DOHH2 (cell line): ENCODE measurements around the gene ZNF384.
"Not testable (repeated sequence)": the region's sequence is repeated elsewhere in the genome, so short reads cannot be mapped to it uniquely, and the experiment has no call there.

Source experiments
- H3F3A ChIP-seq: fragments of 200-600 bp; sonication (generic), shearing (Covaris generic); 2 replicates; pipeline ENCODE4 v1.6.0; 2016; ENCODE audit warnings: antibody characterized with exemption, mild to moderate bottlenecking; ENCODE audit not compliant: control insufficient read depth, insufficient read depth
- H3K27ac ChIP-seq: fragments of 200-600 bp; sonication (generic); 2 replicates; pipeline ENCODE4 v1.5.1; 2014; ENCODE audit warnings: low read depth, mild to moderate bottlenecking, low read length, moderate library complexity
- H3K27me3 ChIP-seq: fragments of 200-600 bp; sonication (generic); 2 replicates; pipeline ENCODE4 v1.6.1; 2014; ENCODE audit warnings: mild to moderate bottlenecking, low read length, mixed read lengths; ENCODE audit not compliant: control insufficient read depth
- H3K36me3 ChIP-seq: fragments of 200-600 bp; sonication (generic); 2 replicates; pipeline ENCODE4 v1.6.1; 2014; ENCODE audit warnings: mild to moderate bottlenecking, low read length, moderate library complexity, mixed read lengths; ENCODE audit not compliant: control insufficient read depth
- H3K4me1 ChIP-seq: fragments of 200-600 bp; sonication (generic); 2 replicates; pipeline ENCODE4 v1.6.1; 2014; ENCODE audit warnings: mild to moderate bottlenecking, low read length, mixed read lengths; ENCODE audit not compliant: control insufficient read depth
- H3K4me2 ChIP-seq: fragments of 200-600 bp; sonication (generic); 2 replicates; pipeline ENCODE4 v1.6.0; 2014; ENCODE audit warnings: mild to moderate bottlenecking, low read length, moderate library complexity
- H3K4me3 ChIP-seq: fragments of 200-600 bp; sonication (generic); 2 replicates; pipeline ENCODE4 v1.5.1; 2014; ENCODE audit warnings: mild to moderate bottlenecking, low read length, mixed read lengths
- H3K79me2 ChIP-seq: fragments of 200-600 bp; sonication (generic); 2 replicates; pipeline ENCODE4 v1.6.1; 2014; ENCODE audit warnings: mild to moderate bottlenecking, low read length, mixed read lengths; ENCODE audit not compliant: control insufficient read depth
- H3K9me2 ChIP-seq: fragments of 200-600 bp; sonication (generic); replicated peaks from 2 replicates; pipeline ENCODE4 v1.6.1; 2014; ENCODE audit warnings: mild to moderate bottlenecking, low read length, mixed read lengths; ENCODE audit not compliant: control insufficient read depth
- H3K9me3 ChIP-seq: fragments of 200-600 bp; sonication (generic); 2 replicates; pipeline ENCODE4 v1.6.1; 2014; ENCODE audit warnings: antibody characterized with exemption, low read length, mixed read lengths; ENCODE audit not compliant: control insufficient read depth, insufficient read depth
- H4K20me1 ChIP-seq: fragments of 200-600 bp; sonication (generic); 2 replicates; pipeline ENCODE4 v1.6.0; 2014; ENCODE audit warnings: low read depth, mild to moderate bottlenecking, antibody characterized with exemption, low read length, moderate library complexity; ENCODE audit not compliant: control insufficient read depth, insufficient read depth
- CTCF ChIP-seq: fragments of 200-600 bp; sonication (generic); IDR thresholded peaks from one replicate; pipeline ENCODE4 v1.5.1; 2014; ENCODE audit warnings: antibody characterized with exemption, mild to moderate bottlenecking, low read depth, low read length; ENCODE audit not compliant: poor library complexity, severe bottlenecking
- EZH2phosphoT487 ChIP-seq: fragments of 200-600 bp; sonication (generic); IDR thresholded peaks from 2 replicates; pipeline ENCODE4 v1.6.1; 2017; ENCODE audit warnings: borderline replicate concordance, mild to moderate bottlenecking, antibody characterized with exemption, low read length, moderate library complexity, mixed read lengths

ZNF384 gene

GRCh38 chr12:6722863-6723262 lies 33.7 kb upstream of the ZNF384 start:
- Histone ChIP-seq H3K79me2 (peaks cover 14% of the 10 kb centered on the region), H3K4me3 (peak overlapping the region; percentile 84), H3K4me2 (peak overlapping the region; percentile 70), H3K9me2 (no peaks in the 10 kb centered on the region), H3K27ac (no peak overlapping the region), H3K4me1 (peaks cover 39% of the 10 kb centered on the region), H3K9me3 (no peaks in the 10 kb centered on the region), H3K27me3 (no peaks in the 10 kb centered on the region), H3F3A (peaks cover 8% of the 10 kb centered on the region; the same call in 1 of the 2 replicates), H3K36me3 (peaks cover 2% of the 10 kb centered on the region; the same call in 1 of the 2 replicates), H4K20me1 (no peaks in the 10 kb centered on the region)
- TF ChIP-seq CTCF (no peak), EZH2phosphoT487 (no peak)

- no peak overlapping the region for H3K27ac ChIP-seq
- no peak overlapping the region for H3K4me3 ChIP-seq
- H3K4me1 ChIP-seq, result peaks cover 13% of the 10 kb centered on the region
- no peaks in the 10 kb centered on the region for H3K27me3 ChIP-seq
- H4K20me1 ChIP-seq, result no peaks in the 10 kb centered on the region
- no peaks in the 10 kb centered on the region for H3K9me3 ChIP-seq
- no peaks in the 10 kb centered on the region for H3K9me2 ChIP-seq
- H3K4me2 ChIP-seq, result no peak overlapping the region
- no peak for TF ChIP-seq EZH2phosphoT487
- no peak for TF ChIP-seq CTCF
- 0 out of 2 replicates have a peak, but pooled peaks cover 6% of the 10 kb centered on the region for H3F3A ChIP-seq
- H3K36me3 ChIP-seq, result no peaks in the 10 kb centered on the region
- H3K79me2 ChIP-seq, result no peaks in the 10 kb centered on the region
These were observed 27.8 kb upstream of the ZNF384 start for GRCh38 chr12:6716874-6717437.

- H3K9me3 ChIP-seq, H3K9me2 ChIP-seq, H3K79me2 ChIP-seq, H3K4me2 ChIP-seq, H3K27ac ChIP-seq, H3K36me3 ChIP-seq, H3F3A ChIP-seq, H3K27me3 ChIP-seq, H4K20me1 ChIP-seq, H3K4me3 ChIP-seq: not testable (repeated sequence)
- H3K4me1 ChIP-seq, result peaks cover 17% of the 10 kb centered on the region
These were observed 27.1 kb upstream of the ZNF384 start for GRCh38 chr12:6716031-6716873.

- TF ChIP-seq EZH2phosphoT487 (no peak), CTCF (no peak)
- Histone ChIP-seq H3K4me3 (no peak overlapping the region), H3F3A (no peaks in the 10 kb centered on the region), H3K27me3 (no peaks in the 10 kb centered on the region), H3K9me3 (no peaks in the 10 kb centered on the region), H4K20me1 (no peaks in the 10 kb centered on the region), H3K4me2 (no peak overlapping the region), H3K4me1 (peaks cover 15% of the 10 kb centered on the region), H3K27ac (no peak overlapping the region), H3K9me2 (no peaks in the 10 kb centered on the region), H3K79me2 (no peaks in the 10 kb centered on the region), H3K36me3 (no peaks in the 10 kb centered on the region)
These were observed 19.8 kb upstream of the ZNF384 start for GRCh38 chr12:6708960-6709394.

- H3K79me2 ChIP-seq, H3K9me3 ChIP-seq: not testable (repeated sequence)
These were observed 19.2 kb upstream of the ZNF384 start for GRCh38 chr12:6708351-6708750.

More at GRCh38 chr12:6708351-6708750, 19.2 kb upstream of the ZNF384 start:
- not testable (repeated sequence) for H3K36me3 ChIP-seq, H3F3A ChIP-seq, H3K27ac ChIP-seq, H3K4me2 ChIP-seq, H3K9me2 ChIP-seq, H4K20me1 ChIP-seq, H3K4me3 ChIP-seq, H3K27me3 ChIP-seq
- peaks cover 21% of the 10 kb centered on the region for H3K4me1 ChIP-seq
